Panc1 (cell line): Measurements from ENCODE around the gene TMEM92. TPM values are rescaled to one million over a fixed set of nuclear protein-coding genes. Genes with fewer than 3 reads are reported as not detected.

Experiments used
- ATAC-seq: fragments of 200-7000 bp; cut with Tn5 transposase; 2 replicates; pipeline ENCODE4 v1.9.1; 2020; ENCODE audit warnings: mild to moderate bottlenecking, moderate library complexity
- BruUV-seq: library from RNA; stranded (reverse); fragments of 400-500 nt; replicated peaks from 2 replicates; lab custom pipeline; 2021; lab: Mats Ljungman, UMichigan
- CTCF ChIA-PET: fragments of 300-600 bp; sonication (Branson Sonifier 250); formaldehyde crosslinking; loops from one replicate; lab custom pipeline; 2022; ENCODE audit warnings: antibody characterized with exemption; lab: Charles Lee
- POLR2A ChIA-PET: fragments of 300-600 bp; sonication (Branson Sonifier 250); formaldehyde crosslinking; loops from one replicate; lab custom pipeline; 2022; ENCODE audit warnings: antibody characterized with exemption; lab: Charles Lee
- DNase-seq: peaks from one replicate; pipeline ENCODE4 v3.0.0-alpha.2; 2010; ENCODE audit warnings: low read depth, low spot score
- H3K27ac ChIP-seq: 2 replicates; pipeline ENCODE4 v1.5.1; 2011; ENCODE audit warnings: mild to moderate bottlenecking, low read length, inconsistent platforms
- H3K27me3 ChIP-seq: fragments of 200-500 bp; sonication (Bioruptor generic); 2 replicates; pipeline ENCODE4 v1.6.0; 2014; ENCODE audit warnings: low read length, inconsistent platforms; ENCODE audit not compliant: control insufficient read depth, insufficient read depth
- H3K36me3 ChIP-seq: fragments of 200-500 bp; sonication (Bioruptor generic); 2 replicates; pipeline ENCODE4 v1.5.1; 2014; ENCODE audit warnings: inconsistent platforms, mild to moderate bottlenecking, low read length, moderate library complexity; ENCODE audit not compliant: control insufficient read depth, insufficient read depth
- H3K4me1 ChIP-seq: 2 replicates; pipeline ENCODE4 v1.5.1; 2011; ENCODE audit warnings: inconsistent platforms, mild to moderate bottlenecking, low read length, moderate library complexity; ENCODE audit not compliant: control insufficient read depth, insufficient read depth
- H3K4me3 ChIP-seq, 2 experiments: 2 replicates each; pipeline ENCODE4 v1.5.1; 2011 to 2012; ENCODE audit warnings: low read depth in 2 of 2, low read length in 2 of 2, mild to moderate bottlenecking in 2 of 2, inconsistent platforms in 1 of 2, moderate library complexity in 1 of 2
- H3K9me3 ChIP-seq: fragments of 200-500 bp; sonication (Bioruptor generic); 2 replicates; pipeline ENCODE4 v1.5.1; 2014; ENCODE audit warnings: low read depth, mild to moderate bottlenecking, inconsistent platforms, low read length, moderate library complexity; ENCODE audit not compliant: control insufficient read depth, insufficient read depth
- POLR2AphosphoS5 ChIP-seq: IDR thresholded peaks from 2 replicates; pipeline ENCODE4 v1.6.1; 2012; ENCODE audit warnings: mild to moderate bottlenecking, low read depth, low read length, moderate library complexity
- SIN3A ChIP-seq: IDR thresholded peaks from 2 replicates; pipeline ENCODE4 v1.6.1; 2012; ENCODE audit warnings: low read depth, mild to moderate bottlenecking, low read length, moderate library complexity, borderline replicate concordance; ENCODE audit not compliant: insufficient read depth
- TCF7L2 ChIP-seq: IDR thresholded peaks from 2 replicates; pipeline ENCODE4 v1.6.1; 2011; ENCODE audit warnings: mild to moderate bottlenecking, low read depth, low read length, inconsistent platforms
- in situ Hi-C: cut with HindIII; loops from 2 replicates; pipeline ENCODE4 v1.10.0; 2016; ENCODE audit warnings: low sequenced_read_pairs, low pct_unique_long_range_greater_than_20kb
- intact Hi-C: fragments of 100-400 bp; cut with micrococcal nuclease; formaldehyde crosslinking; loops from one replicate; pipeline ENCODE4 v1.10.0; 2022; ENCODE audit not compliant: unreplicated experiment
- total RNA-seq: library from RNA; stranded (reverse); gene quantifications from one replicate; pipeline ENCODE4 v1.2.1, GENCODE V29; 2021; ENCODE audit not compliant: unreplicated experiment
- TF ChIP-seq, protein P1 (sequence below): fragments of 450-650 bp; IDR thresholded peaks from 2 replicates; pipeline ENCODE4 v1.5.1; 2017; ENCODE audit warnings: mild to moderate bottlenecking
- TF ChIP-seq, protein P2 (sequence below), 2 experiments: IDR thresholded peaks; 2 replicates each; pipeline ENCODE4 v1.6.1; 2011 to 2012; ENCODE audit warnings: low read depth in 2 of 2, control low read depth in 1 of 2, low read length in 1 of 2, mild to moderate bottlenecking in 1 of 2, moderate library complexity in 1 of 2; ENCODE audit not compliant: insufficient read depth in 1 of 2

The TMEM92 gene
- total RNA-seq, 1 experiment from 2014 or later = 0.54 TPM

DNA sequence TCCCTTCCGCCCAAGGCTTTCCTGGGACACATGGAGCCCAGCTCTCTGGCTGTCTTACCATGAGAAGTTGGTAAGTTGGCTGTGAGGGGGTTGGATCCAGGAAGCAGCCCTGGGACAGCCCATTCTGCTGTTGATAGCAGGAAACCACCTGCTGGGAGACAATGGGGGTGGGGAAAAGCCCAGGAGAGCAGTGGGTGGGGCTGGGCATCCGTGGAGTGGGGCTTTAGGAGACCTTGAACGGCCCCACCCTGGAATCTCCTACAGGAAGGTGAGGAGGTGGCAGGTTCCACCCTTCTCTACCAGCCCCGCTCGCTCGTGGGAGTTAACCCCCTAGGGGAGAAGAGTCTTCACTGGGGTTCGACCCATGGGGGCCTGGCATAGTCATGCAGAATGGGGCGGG, 5.8 kb downstream of the TMEM92 start:
- no peak for TF ChIP-seq SIN3A
- TF ChIP-seq POLR2AphosphoS5 = no peak
- TF ChIP-seq, protein P1, sequence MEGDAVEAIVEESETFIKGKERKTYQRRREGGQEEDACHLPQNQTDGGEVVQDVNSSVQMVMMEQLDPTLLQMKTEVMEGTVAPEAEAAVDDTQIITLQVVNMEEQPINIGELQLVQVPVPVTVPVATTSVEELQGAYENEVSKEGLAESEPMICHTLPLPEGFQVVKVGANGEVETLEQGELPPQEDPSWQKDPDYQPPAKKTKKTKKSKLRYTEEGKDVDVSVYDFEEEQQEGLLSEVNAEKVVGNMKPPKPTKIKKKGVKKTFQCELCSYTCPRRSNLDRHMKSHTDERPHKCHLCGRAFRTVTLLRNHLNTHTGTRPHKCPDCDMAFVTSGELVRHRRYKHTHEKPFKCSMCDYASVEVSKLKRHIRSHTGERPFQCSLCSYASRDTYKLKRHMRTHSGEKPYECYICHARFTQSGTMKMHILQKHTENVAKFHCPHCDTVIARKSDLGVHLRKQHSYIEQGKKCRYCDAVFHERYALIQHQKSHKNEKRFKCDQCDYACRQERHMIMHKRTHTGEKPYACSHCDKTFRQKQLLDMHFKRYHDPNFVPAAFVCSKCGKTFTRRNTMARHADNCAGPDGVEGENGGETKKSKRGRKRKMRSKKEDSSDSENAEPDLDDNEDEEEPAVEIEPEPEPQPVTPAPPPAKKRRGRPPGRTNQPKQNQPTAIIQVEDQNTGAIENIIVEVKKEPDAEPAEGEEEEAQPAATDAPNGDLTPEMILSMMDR = no peak
- TF ChIP-seq, protein P2, sequence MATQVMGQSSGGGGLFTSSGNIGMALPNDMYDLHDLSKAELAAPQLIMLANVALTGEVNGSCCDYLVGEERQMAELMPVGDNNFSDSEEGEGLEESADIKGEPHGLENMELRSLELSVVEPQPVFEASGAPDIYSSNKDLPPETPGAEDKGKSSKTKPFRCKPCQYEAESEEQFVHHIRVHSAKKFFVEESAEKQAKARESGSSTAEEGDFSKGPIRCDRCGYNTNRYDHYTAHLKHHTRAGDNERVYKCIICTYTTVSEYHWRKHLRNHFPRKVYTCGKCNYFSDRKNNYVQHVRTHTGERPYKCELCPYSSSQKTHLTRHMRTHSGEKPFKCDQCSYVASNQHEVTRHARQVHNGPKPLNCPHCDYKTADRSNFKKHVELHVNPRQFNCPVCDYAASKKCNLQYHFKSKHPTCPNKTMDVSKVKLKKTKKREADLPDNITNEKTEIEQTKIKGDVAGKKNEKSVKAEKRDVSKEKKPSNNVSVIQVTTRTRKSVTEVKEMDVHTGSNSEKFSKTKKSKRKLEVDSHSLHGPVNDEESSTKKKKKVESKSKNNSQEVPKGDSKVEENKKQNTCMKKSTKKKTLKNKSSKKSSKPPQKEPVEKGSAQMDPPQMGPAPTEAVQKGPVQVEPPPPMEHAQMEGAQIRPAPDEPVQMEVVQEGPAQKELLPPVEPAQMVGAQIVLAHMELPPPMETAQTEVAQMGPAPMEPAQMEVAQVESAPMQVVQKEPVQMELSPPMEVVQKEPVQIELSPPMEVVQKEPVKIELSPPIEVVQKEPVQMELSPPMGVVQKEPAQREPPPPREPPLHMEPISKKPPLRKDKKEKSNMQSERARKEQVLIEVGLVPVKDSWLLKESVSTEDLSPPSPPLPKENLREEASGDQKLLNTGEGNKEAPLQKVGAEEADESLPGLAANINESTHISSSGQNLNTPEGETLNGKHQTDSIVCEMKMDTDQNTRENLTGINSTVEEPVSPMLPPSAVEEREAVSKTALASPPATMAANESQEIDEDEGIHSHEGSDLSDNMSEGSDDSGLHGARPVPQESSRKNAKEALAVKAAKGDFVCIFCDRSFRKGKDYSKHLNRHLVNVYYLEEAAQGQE (IDR thresholded peaks at IDR 0.05; ENCODE audit: insufficient read depth in 1 of 2, low read depth in 2 of 2, low read length in 1 of 2) = no peak
- no peak for TF ChIP-seq TCF7L2
- ChIA-PET POLR2A (no interaction called here), CTCF (no interaction called here)
- intact Hi-C loops = no loop called here
- Histone ChIP-seq H3K27me3 (no peaks in the 10 kb centered on the region), H3K36me3 (no peaks in the 10 kb centered on the region), H3K9me3 (no peaks in the 10 kb centered on the region), H3K27ac (no peak overlapping the region), H3K4me3 (no peak overlapping the region), H3K4me1 (peaks cover 7% of the 10 kb centered on the region; the same call in 1 of the 2 replicates)
- ATAC-seq = no peak
- DNase-seq = no peak
- in situ Hi-C loops = no loop called here
- BruUV-seq = no TSS peak

DNA sequence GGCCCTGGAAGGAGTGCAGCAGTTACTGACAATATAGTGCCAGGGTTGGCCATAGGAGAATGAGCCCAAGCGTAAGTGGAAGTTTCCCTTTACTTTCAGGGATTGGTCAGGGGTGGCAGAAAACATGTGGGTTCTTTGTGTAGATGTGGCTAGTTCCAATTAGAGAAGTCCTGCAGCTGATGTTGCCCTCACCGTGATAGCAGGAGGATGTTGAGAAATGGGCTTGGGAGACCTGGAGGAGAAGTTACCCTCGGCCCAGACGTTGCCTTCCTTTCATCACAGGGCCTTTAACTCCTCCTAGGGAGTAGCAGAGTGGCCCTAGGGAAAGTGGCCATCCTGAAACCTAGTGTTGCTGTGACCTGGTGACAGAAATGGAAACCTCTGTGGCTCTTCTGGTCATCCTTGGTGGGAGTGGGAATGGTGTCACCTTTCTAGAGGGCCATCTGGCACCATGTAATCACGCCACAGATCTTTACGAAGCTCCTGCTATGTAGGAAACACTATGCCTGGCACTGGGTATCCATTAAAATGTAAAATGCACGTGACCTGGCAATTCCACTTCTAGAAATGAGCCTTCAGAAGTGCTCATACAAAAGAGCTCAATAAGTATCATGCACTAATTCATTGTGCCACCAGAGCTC, 6.7 kb downstream of the TMEM92 start:
- no peaks in the 10 kb centered on the region for H3K27me3 ChIP-seq
- H3K36me3 ChIP-seq = no peaks in the 10 kb centered on the region
- peaks cover 7% of the 10 kb centered on the region; the same call in 1 of the 2 replicates for H3K4me1 ChIP-seq
- TF ChIP-seq SIN3A (no peak), POLR2AphosphoS5 (no peak), TCF7L2 (no peak)
- TF ChIP-seq, protein P1 = no peak
- TF ChIP-seq, protein P2 (IDR thresholded peaks at IDR 0.05; ENCODE audit: insufficient read depth in 1 of 2, low read depth in 2 of 2, low read length in 1 of 2) = no peak
- H3K27ac ChIP-seq = no peak overlapping the region
- intact Hi-C loops (no loop called here), in situ Hi-C loops (no loop called here)
- no peak overlapping the region for H3K4me3 ChIP-seq
- POLR2A ChIA-PET = no interaction called here
- no peak for ATAC-seq
- BruUV-seq = no TSS peak
- no peaks in the 10 kb centered on the region for H3K9me3 ChIP-seq
- DNase-seq = no peak
- CTCF ChIA-PET = interaction anchor here (1.0 kb wide), 1 partner anchor 10 kb away, joined by 3 read pairs; no protein-coding TSS in a partner anchor
